A549 (cell line): ENCODE data around the gene ITPKC. TPM values are rescaled to one million over a fixed set of nuclear protein-coding genes. Genes with fewer than 3 reads are reported as not detected.
A peak's percentile ranks its signal among the peaks of the same experiment; 100 is the strongest.

Source experiments
- ATAC-seq, 2 experiments: fragments of 200-7000 bp in 1 of 2; fragments of >200 bp in 1 of 2; cut with Nextera tagmentation in 1 of 2; cut with Tn5 transposase in 1 of 2; 3 replicates each; pipeline versions ENCODE4 v1.8.0 to v1.9.1; 2018 to 2020; ENCODE audit warnings: mild to moderate bottlenecking in 1 of 2, moderate library complexity in 1 of 2
- CTCF ChIA-PET: fragments of 300-600 bp; sonication (Branson Sonifier 250); formaldehyde crosslinking; extraction: SDS; loops from one replicate; lab custom pipeline; 2021; ENCODE audit warnings: antibody characterized with exemption, inconsistent platforms; lab: Yijun Ruan, JAX
- POLR2A ChIA-PET: fragments of 350-600 bp; formaldehyde crosslinking; extraction: SDS; loops from one replicate; lab custom pipeline; 2021; ENCODE audit warnings: antibody characterized with exemption, inconsistent platforms; lab: Yijun Ruan, JAX
- DNase-seq, 2 experiments: peaks; one replicate each; pipeline versions ENCODE4 v3.0.0 to v3.0.0-alpha.2; 2011 to 2016; ENCODE audit warnings: low read depth in 1 of 2, low spot score in 1 of 2
- FAIRE-seq: peaks from 2 replicates; lab custom pipeline; 2011; peaks lifted over from hg19 to GRCh38; lab: Jason Lieb, UNC
- H3K27ac ChIP-seq, 2 experiments: fragments of >200 bp; sonication (Bioruptor Twin); formaldehyde crosslinking; 3 replicates each; pipeline ENCODE4 v1.5.1; 2016 to 2017
- H3K4me1 ChIP-seq: fragments of >200 bp; sonication (Bioruptor Twin); formaldehyde crosslinking; 3 replicates; pipeline ENCODE4 v1.6.1; 2016
- H3K4me2 ChIP-seq: fragments of >200 bp; sonication (Bioruptor Twin); formaldehyde crosslinking; 3 replicates; pipeline ENCODE4 v1.6.1; 2016
- H3K4me3 ChIP-seq: fragments of >200 bp; sonication (Bioruptor Twin); formaldehyde crosslinking; 3 replicates; pipeline ENCODE4 v1.5.1; 2016
- H3K9me3 ChIP-seq: fragments of >200 bp; sonication (Bioruptor Twin); formaldehyde crosslinking; 3 replicates; pipeline ENCODE4 v1.6.1; 2016
- CEBPB ChIP-seq, 2 experiments: fragments of >200 bp in 1 of 2; sonication (Bioruptor Twin) in 1 of 2; formaldehyde crosslinking in 1 of 2; IDR thresholded peaks; 2 replicates each; pipeline ENCODE4 v1.6.1; 2012 to 2016
- CTCF ChIP-seq: fragments of >200 bp; sonication (Bioruptor Twin); formaldehyde crosslinking; IDR thresholded peaks from 3 replicates; pipeline ENCODE4 v1.5.1; 2016
- JUN ChIP-seq, 2 experiments: fragments of >200 bp; sonication (Bioruptor Twin); formaldehyde crosslinking; IDR thresholded peaks; 2 replicates in 1 of 2; 3 replicates in 1 of 2; pipeline ENCODE4 v1.6.1; 2016 to 2017
- MAFK ChIP-seq: fragments of 450-650 bp; IDR thresholded peaks from 2 replicates; pipeline ENCODE4 v1.6.1; 2014; ENCODE audit not compliant: partially characterized antibody
- MAZ ChIP-seq: fragments of 150-350 bp; IDR thresholded peaks from 2 replicates; pipeline ENCODE4 v1.6.1; 2014; ENCODE audit warnings: antibody characterized with exemption, low read depth, low read length, borderline replicate concordance
- NPAS2 ChIP-seq: fragments of 250-450 bp; sonication (Bioruptor Pico); IDR thresholded peaks from 2 replicates; pipeline ENCODE4 v1.8.0; 2022; ENCODE audit warnings: mild to moderate bottlenecking, moderate library complexity, borderline replicate concordance
- PBX3 ChIP-seq: IDR thresholded peaks from 2 replicates; pipeline ENCODE4 v1.6.1; 2012
- POLR2A ChIP-seq: IDR thresholded peaks from 2 replicates; pipeline ENCODE4 v1.6.1; 2012; ENCODE audit warnings: mild to moderate bottlenecking, low read length
- RFX5 ChIP-seq: fragments of 450-650 bp; IDR thresholded peaks from 2 replicates; pipeline ENCODE4 v1.7.1; 2014; ENCODE audit warnings: antibody characterized with exemption, mild to moderate bottlenecking, moderate library complexity
- TFCP2L1 ChIP-seq: fragments of 250-450 bp; sonication (Bioruptor Pico); IDR thresholded peaks from 2 replicates; pipeline ENCODE4 v1.5.0; 2021; ENCODE audit warnings: mild to moderate bottlenecking
- TP53 ChIP-seq: fragments of 250-450 bp; sonication (Bioruptor Pico); IDR thresholded peaks from 2 replicates; pipeline ENCODE4 v1.5.0; 2021; ENCODE audit warnings: mild to moderate bottlenecking, moderate library complexity
- ZFP36 ChIP-seq: fragments of 450-650 bp; IDR thresholded peaks from 2 replicates; pipeline ENCODE4 v1.6.1; 2014; ENCODE audit warnings: borderline replicate concordance; ENCODE audit not compliant: partially characterized antibody
- ZSCAN20 ChIP-seq: fragments of 250-450 bp; sonication (Bioruptor Pico); IDR thresholded peaks from 2 replicates; pipeline ENCODE4 v1.8.0; 2022; ENCODE audit warnings: mild to moderate bottlenecking, moderate library complexity
- WGBS: methylation state at CpG from one replicate; pipeline ENCODE4 v1.1.6; 2017; ENCODE audit errors: missing lambda C conversion rate; 5-methylcytosine and 5-hydroxymethylcytosine counted together
- polyA plus RNA-seq, 4 experiments: library from polyadenylated mRNA; depleted of rRNA in 3 of 4; stranded (reverse); fragments of >200 nt; fragmentation: RNase III in 1 of 4; extraction: RNeasy Plus Mini Kit Qiagen cat#74134 plus additional on column Dnase treatment in 1 of 4; gene quantifications; 2 replicates in 3 of 4; 3 replicates in 1 of 4; pipeline ENCODE4 v1.2.3, GENCODE V29; 2011 to 2017
- TF ChIP-seq, protein P1 (sequence below): fragments of 250-450 bp; sonication (Bioruptor Pico); IDR thresholded peaks from 2 replicates; pipeline ENCODE4 v1.5.0; 2021; ENCODE audit warnings: mild to moderate bottlenecking, moderate library complexity, borderline replicate concordance
- TF ChIP-seq, protein P2 (sequence below): fragments of >200 bp; sonication (Bioruptor Twin); formaldehyde crosslinking; IDR thresholded peaks from 3 replicates; pipeline ENCODE4 v1.6.1; 2016
- TF ChIP-seq, protein P3 (sequence below): IDR thresholded peaks from 2 replicates; pipeline ENCODE4 v1.6.1; 2012

The ITPKC gene
- polyA plus RNA-seq, 2 of the 4 experiments (the other 2 are of a cell fraction) = 6.5 to 7.9 TPM

DNA sequence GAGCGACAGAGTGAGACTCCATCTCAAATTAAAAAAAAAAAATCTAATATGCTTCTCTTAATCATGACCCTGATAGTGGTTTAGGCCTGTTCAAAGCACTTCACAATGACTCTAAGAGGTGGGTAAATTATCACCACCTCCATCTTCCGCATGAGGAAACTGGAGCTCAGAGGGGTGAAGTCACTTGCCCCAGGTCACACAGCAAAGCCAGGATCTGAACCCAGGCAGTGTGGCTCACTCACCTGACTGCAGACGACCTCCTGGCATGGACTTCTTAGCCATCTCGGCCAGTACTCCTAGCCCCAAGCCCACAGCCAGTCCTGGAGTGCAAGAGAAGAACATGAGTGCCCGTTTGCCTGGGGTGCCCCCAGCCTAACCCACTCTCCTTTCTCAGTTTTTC lies 7.1 kb upstream of the ITPKC start:
- Histone ChIP-seq H3K4me1 (peaks cover 10% of the 10 kb centered on the region), H3K27ac (no peak overlapping the region), H3K9me3 (no peaks in the 10 kb centered on the region), H3K4me3 (no peak overlapping the region), H3K4me2 (no peak overlapping the region)
- 85% methylated on average over 5 of the region's 5 CpGs for WGBS
- ChIA-PET POLR2A (interaction anchor here (0.7 to 1.8 kb wide), 2 partner anchors 18 to 19 kb away, joined by 4 to 7 read pairs; partner anchors contain the start of gene NUMBL), CTCF (interaction anchor here (0.6 to 11.7 kb wide), 6 partner anchors 46 to 97 kb away, joined by 3 to 178 read pairs (median 4); no protein-coding TSS in a partner anchor)
- FAIRE-seq (no peak), ATAC-seq (no peak), DNase-seq (no peak)
- TF ChIP-seq JUN (IDR thresholded peaks at IDR 0.05) (no peak), ZFP36 (peak; percentile 63)

GRCh38 chr19:40713939-40714338 lies 3.0 kb upstream of the ITPKC start:
- Histone ChIP-seq H3K27ac (peak overlapping the region; percentile 88 to 93), H3K4me3 (peak overlapping the region; percentile 64), H3K4me2 (peak overlapping the region; percentile 95), H3K4me1 (peaks cover 18% of the 10 kb centered on the region), H3K9me3 (no peaks in the 10 kb centered on the region)
- 85% methylated on average over 11 of the region's 11 CpGs for WGBS
- CTCF ChIA-PET = interaction anchor here (0.8 to 3.6 kb wide), 8 partner anchors 7 to 106 kb away, joined by 3 to 22 read pairs (median 4); no protein-coding TSS in a partner anchor
- no peak for DNase-seq
- POLR2A ChIA-PET = interaction anchor here (0.7 to 1.0 kb wide), 2 partner anchors 23 to 512 kb away, joined by 4 read pairs; partner anchors contain the start of gene NUMBL
- FAIRE-seq = no peak
- ATAC-seq = no peak
- no peak for TF ChIP-seq TFCP2L1 (CRISPR knock-in tag)
- no peak for TF ChIP-seq ZSCAN20 (CRISPR knock-in tag)

DNA sequence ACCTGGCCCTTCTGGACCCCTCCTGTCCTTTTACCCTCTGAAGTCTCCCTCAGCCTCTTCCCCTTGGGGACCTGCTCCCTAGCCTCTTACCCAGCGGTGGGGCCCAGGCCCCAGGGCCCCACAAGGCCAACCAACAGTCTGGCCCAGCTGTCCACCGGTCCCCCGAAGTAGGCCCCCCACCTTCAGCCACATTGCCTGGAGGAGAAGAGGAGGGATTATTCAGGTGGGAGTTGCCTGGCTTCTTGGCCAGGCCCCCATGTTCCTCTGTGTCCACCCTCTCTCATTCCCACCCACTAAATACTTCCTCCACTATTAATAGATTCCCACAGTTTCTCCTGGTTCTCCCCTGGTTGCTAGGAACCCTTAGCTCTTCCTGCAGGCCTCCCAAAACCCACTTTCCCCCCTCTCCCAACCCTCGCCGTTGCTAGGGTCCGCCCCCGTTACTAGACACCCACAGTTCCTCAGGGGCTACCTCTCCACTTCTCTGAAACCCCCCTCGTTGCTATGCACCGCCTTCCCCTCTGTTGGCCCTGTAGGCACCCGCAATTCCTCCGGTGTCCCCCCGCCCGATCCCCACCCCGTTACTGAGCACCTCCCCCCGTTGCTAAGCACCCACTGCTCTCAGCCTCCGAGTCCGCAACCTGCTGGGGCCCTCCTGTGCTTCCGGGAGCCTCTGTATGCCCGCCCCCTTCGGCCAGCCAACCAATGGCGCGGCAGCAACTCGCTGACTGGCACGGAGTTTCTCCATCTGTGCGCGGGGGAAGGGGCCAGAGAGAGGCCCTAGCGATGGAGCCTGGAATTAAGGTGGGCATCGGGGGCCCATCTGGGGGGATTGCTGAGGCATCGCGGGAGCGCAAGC lies 2.2 kb upstream of the ITPKC start:
- Histone ChIP-seq H3K9me3 (no peaks in the 10 kb centered on the region), H3K4me1 (peaks cover 25% of the 10 kb centered on the region)
- CTCF ChIA-PET = interaction anchor here (0.8 to 3.5 kb wide), 4 partner anchors 8 to 105 kb away, joined by 3 to 22 read pairs (median 4); no protein-coding TSS in a partner anchor
- FAIRE-seq = peak; percentile 85
- POLR2A ChIA-PET = interaction anchor here (1.0 kb wide), 1 partner anchor 24 kb away, joined by 4 read pairs; the partner anchor contains the start of gene NUMBL
- TF ChIP-seq, protein P1, sequence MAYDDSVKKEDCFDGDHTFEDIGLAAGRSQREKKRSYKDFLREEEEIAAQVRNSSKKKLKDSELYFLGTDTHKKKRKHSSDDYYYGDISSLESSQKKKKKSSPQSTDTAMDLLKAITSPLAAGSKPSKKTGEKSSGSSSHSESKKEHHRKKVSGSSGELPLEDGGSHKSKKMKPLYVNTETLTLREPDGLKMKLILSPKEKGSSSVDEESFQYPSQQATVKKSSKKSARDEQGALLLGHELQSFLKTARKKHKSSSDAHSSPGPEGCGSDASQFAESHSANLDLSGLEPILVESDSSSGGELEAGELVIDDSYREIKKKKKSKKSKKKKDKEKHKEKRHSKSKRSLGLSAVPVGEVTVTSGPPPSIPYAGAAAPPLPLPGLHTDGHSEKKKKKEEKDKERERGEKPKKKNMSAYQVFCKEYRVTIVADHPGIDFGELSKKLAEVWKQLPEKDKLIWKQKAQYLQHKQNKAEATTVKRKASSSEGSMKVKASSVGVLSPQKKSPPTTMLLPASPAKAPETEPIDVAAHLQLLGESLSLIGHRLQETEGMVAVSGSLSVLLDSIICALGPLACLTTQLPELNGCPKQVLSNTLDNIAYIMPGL (CRISPR knock-in tag) = 0 out of 2 replicates have a peak, but pooled peaks have one; percentile 19
- TF ChIP-seq, protein P2, sequence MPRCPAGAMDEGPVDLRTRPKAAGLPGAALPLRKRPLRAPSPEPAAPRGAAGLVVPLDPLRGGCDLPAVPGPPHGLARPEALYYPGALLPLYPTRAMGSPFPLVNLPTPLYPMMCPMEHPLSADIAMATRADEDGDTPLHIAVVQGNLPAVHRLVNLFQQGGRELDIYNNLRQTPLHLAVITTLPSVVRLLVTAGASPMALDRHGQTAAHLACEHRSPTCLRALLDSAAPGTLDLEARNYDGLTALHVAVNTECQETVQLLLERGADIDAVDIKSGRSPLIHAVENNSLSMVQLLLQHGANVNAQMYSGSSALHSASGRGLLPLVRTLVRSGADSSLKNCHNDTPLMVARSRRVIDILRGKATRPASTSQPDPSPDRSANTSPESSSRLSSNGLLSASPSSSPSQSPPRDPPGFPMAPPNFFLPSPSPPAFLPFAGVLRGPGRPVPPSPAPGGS = 0 out of 3 replicates have a peak, but pooled peaks have one; percentile 22
- TF ChIP-seq CEBPB (IDR thresholded peaks at IDR 0.05) = peak in 1 of 2 experiments; percentile 44; a peak in 2 of 4 replicates
- TF ChIP-seq PBX3 = peak; percentile 98
- peak; percentile 58; the same call in 1 of the 2 replicates for TF ChIP-seq MAZ
- peak; percentile 41; the same call in 1 of the 2 replicates for TF ChIP-seq POLR2A
- TF ChIP-seq MAFK = peak; percentile 67
- TF ChIP-seq NPAS2 (CRISPR knock-in tag) = no peak
- peak; percentile 14; the same call in 1 of the 2 replicates for TF ChIP-seq TP53 (CRISPR knock-in tag)
- TF ChIP-seq CTCF = no peak
- TF ChIP-seq RFX5 = peak; percentile 57; the same call in 1 of the 2 replicates
- TF ChIP-seq, protein P3, sequence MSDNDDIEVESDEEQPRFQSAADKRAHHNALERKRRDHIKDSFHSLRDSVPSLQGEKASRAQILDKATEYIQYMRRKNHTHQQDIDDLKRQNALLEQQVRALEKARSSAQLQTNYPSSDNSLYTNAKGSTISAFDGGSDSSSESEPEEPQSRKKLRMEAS = no peak
- TF ChIP-seq, all 56 proteins: peak for 9
- Histone ChIP-seq H3K4me3 (peak overlapping the region; percentile 64), H3K27ac (peak overlapping the region; percentile 88 to 93), H3K4me2 (peak overlapping the region; percentile 95)
- peak; percentile 97 to 99 for DNase-seq
- 6% methylated on average over 28 of the region's 31 CpGs for WGBS
- peak; percentile 64 to 82 for ATAC-seq
